ENCODE measurements around the gene MMS19.

The MMS19 gene

GRCh38 chr10:97485647-97486281 lies 12.5 kb downstream of the MMS19 start:
- Histone ChIP-seq H4K20me1 (ENCODE audit: insufficient read depth, low read length) (peaks cover 6% of the 10 kb centered on the region; the same call in 1 of the 2 replicates), H3K27ac (ENCODE audit: low read length) (no peak overlapping the region), H3K9me3 (ENCODE audit: insufficient read depth, low read length) (no peaks in the 10 kb centered on the region), H3K4me3 (ENCODE audit: low read length) (no peak overlapping the region), H3K36me3 (replicated peaks; ENCODE audit: low read depth, low read length) (peaks cover under 1% of the 10 kb centered on the region), H3K4me2 (ENCODE audit: low read length) (no peak overlapping the region), H3K27me3 (ENCODE audit: low read depth, low read length) (no peaks in the 10 kb centered on the region), H2AFZ (ENCODE audit: low read depth, low read length) (no peak overlapping the region), H3K4me1 (ENCODE audit: low read length) (no peaks in the 10 kb centered on the region), H3K79me2 (ENCODE audit: low read length) (peaks cover 47% of the 10 kb centered on the region), H3K9ac (ENCODE audit: low read length) (no peak overlapping the region)
- TF ChIP-seq, protein P1, sequence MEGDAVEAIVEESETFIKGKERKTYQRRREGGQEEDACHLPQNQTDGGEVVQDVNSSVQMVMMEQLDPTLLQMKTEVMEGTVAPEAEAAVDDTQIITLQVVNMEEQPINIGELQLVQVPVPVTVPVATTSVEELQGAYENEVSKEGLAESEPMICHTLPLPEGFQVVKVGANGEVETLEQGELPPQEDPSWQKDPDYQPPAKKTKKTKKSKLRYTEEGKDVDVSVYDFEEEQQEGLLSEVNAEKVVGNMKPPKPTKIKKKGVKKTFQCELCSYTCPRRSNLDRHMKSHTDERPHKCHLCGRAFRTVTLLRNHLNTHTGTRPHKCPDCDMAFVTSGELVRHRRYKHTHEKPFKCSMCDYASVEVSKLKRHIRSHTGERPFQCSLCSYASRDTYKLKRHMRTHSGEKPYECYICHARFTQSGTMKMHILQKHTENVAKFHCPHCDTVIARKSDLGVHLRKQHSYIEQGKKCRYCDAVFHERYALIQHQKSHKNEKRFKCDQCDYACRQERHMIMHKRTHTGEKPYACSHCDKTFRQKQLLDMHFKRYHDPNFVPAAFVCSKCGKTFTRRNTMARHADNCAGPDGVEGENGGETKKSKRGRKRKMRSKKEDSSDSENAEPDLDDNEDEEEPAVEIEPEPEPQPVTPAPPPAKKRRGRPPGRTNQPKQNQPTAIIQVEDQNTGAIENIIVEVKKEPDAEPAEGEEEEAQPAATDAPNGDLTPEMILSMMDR (IDR thresholded peaks at IDR 0.05; ENCODE audit: low read depth, low read length), result no peak
- TF ChIP-seq EZH2phosphoT487 (IDR thresholded peaks at IDR 0.05; ENCODE audit: low read depth), result no peak

DNA sequence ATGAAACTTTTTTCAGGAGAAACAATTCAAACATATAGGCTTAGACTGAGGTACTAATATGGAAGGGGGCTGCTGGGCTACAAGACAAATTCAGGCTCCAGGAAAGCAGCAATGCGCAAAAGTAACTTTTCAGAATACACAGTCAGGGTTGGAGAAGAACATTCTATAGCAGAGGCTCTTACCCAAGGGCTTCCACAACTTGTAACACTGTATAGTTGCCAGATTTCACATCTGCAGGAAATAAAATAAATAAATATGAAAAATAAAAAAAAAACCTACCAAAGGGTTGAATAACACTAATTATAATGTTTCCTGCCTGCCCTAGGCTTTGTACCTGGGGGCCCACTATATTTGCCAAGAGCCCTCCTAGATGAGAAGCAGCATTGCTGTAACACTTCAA lies 14.3 kb downstream of the MMS19 start:
- Histone ChIP-seq H3K4me3 (ENCODE audit: low read length) (no peak overlapping the region), H2AFZ (ENCODE audit: low read depth, low read length) (no peak overlapping the region), H3K4me1 (ENCODE audit: low read length) (no peaks in the 10 kb centered on the region), H3K9me3 (ENCODE audit: insufficient read depth, low read length) (no peaks in the 10 kb centered on the region), H3K36me3 (replicated peaks; ENCODE audit: low read depth, low read length) (peaks cover 3% of the 10 kb centered on the region), H4K20me1 (ENCODE audit: insufficient read depth, low read length) (no peaks in the 10 kb centered on the region), H3K9ac (ENCODE audit: low read length) (no peak overlapping the region), H3K27me3 (ENCODE audit: low read depth, low read length) (no peaks in the 10 kb centered on the region), H3K27ac (ENCODE audit: low read length) (no peak overlapping the region), H3K79me2 (ENCODE audit: low read length) (peaks cover 28% of the 10 kb centered on the region), H3K4me2 (ENCODE audit: low read length) (no peak overlapping the region)
- TF ChIP-seq, protein P1 (IDR thresholded peaks at IDR 0.05; ENCODE audit: low read depth, low read length), result no peak
- TF ChIP-seq EZH2phosphoT487 (IDR thresholded peaks at IDR 0.05; ENCODE audit: low read depth), result no peak

DNA sequence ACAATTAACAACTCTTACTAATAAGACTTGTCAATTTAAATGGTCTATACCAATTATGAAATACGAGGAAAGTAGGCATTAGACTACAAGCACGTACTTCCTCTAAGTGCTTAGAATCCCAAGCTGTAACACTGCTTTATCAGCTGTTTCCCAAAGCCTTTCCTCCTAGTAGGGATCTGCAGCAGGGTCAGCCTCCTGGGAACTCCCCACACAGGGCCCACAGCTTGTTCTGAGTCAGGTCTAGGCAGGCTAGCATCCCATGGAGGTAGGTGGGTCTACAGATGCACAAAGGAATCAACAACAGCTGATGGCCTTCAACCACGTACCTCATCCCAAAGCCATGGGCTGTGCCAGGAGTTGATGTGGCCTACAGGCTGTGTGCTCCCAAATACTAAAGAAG lies 14.7 kb downstream of the MMS19 start:
- TF ChIP-seq EZH2phosphoT487 (IDR thresholded peaks at IDR 0.05; ENCODE audit: low read depth), result no peak
- TF ChIP-seq, protein P1 (IDR thresholded peaks at IDR 0.05; ENCODE audit: low read depth, low read length), result no peak
- no peak overlapping the region for H3K9ac ChIP-seq (ENCODE audit: low read length)
- peaks cover 24% of the 10 kb centered on the region for H3K79me2 ChIP-seq (ENCODE audit: low read length)
- no peak overlapping the region for H3K27ac ChIP-seq (ENCODE audit: low read length)
- no peaks in the 10 kb centered on the region for H3K27me3 ChIP-seq (ENCODE audit: low read depth, low read length)
- H3K4me3 ChIP-seq (ENCODE audit: low read length), result no peak overlapping the region
- no peak overlapping the region for H3K4me2 ChIP-seq (ENCODE audit: low read length)
- H4K20me1 ChIP-seq (ENCODE audit: insufficient read depth, low read length), result no peaks in the 10 kb centered on the region
- H3K4me1 ChIP-seq (ENCODE audit: low read length), result peaks cover 1% of the 10 kb centered on the region; the same call in 1 of the 2 replicates
- no peak overlapping the region for H2AFZ ChIP-seq (ENCODE audit: low read depth, low read length)
- H3K36me3 ChIP-seq (replicated peaks; ENCODE audit: low read depth, low read length), result peaks cover 3% of the 10 kb centered on the region
- no peaks in the 10 kb centered on the region for H3K9me3 ChIP-seq (ENCODE audit: insufficient read depth, low read length)

GRCh38 chr10:97482381-97482780 lies 15.8 kb downstream of the MMS19 start:
- H3K9me3 ChIP-seq (ENCODE audit: insufficient read depth, low read length), result no peaks in the 10 kb centered on the region
- peaks cover 12% of the 10 kb centered on the region for H3K4me1 ChIP-seq (ENCODE audit: low read length)
- no peak overlapping the region for H2AFZ ChIP-seq (ENCODE audit: low read depth, low read length)
- H3K36me3 ChIP-seq (replicated peaks; ENCODE audit: low read depth, low read length), result peaks cover 7% of the 10 kb centered on the region
- TF ChIP-seq, protein P1 (IDR thresholded peaks at IDR 0.05; ENCODE audit: low read depth, low read length), result no peak
- no peak for TF ChIP-seq EZH2phosphoT487 (IDR thresholded peaks at IDR 0.05; ENCODE audit: low read depth)
- H3K9ac ChIP-seq (ENCODE audit: low read length), result no peak overlapping the region
- H3K27ac ChIP-seq (ENCODE audit: low read length), result no peak overlapping the region
- no peak overlapping the region for H3K4me3 ChIP-seq (ENCODE audit: low read length)
- no peaks in the 10 kb centered on the region for H3K27me3 ChIP-seq (ENCODE audit: low read depth, low read length)
- H3K4me2 ChIP-seq (ENCODE audit: low read length), result no peak overlapping the region
- peaks cover 13% of the 10 kb centered on the region for H3K79me2 ChIP-seq (ENCODE audit: low read length)
- no peaks in the 10 kb centered on the region for H4K20me1 ChIP-seq (ENCODE audit: insufficient read depth, low read length)

Data from OCI-LY3 (cell line).